Measurements from ENCODE around the gene HPS4. TPM values are rescaled to one million over a fixed set of nuclear protein-coding genes. Genes with fewer than 3 reads are reported as not detected.
A peak's percentile ranks its signal among the peaks of the same experiment; 100 is the strongest.

The HPS4 gene
- total RNA-seq, 6 donors from 2014 or later, result 22.5 to 93.2 (median 34.2) TPM

GRCh38 chr22:26516503-26516902 lies 32.9 kb upstream of the HPS4 start:
- no peak overlapping the region for H3K27ac ChIP-seq
- WGBS, 2 donors, result 56 to 67% methylated on average over 1 of the region's 1 CpG
- peaks cover 9 to 22% (median 12%) of the 10 kb centered on the region in 4 donors for H3K4me1 ChIP-seq
- H3K4me3 ChIP-seq, result no peak overlapping the region
- H3K9me3 ChIP-seq, result no peaks in the 10 kb centered on the region
- DNase-seq (no peak), ATAC-seq (ENCODE audit: low FRiP score in 2 of 2) (no peak)
- no peaks in the 10 kb centered on the region for H3K36me3 ChIP-seq
- no peak for TF ChIP-seq POLR2A (IDR thresholded peaks at IDR 0.05)
- TF ChIP-seq POLR2AphosphoS5 (IDR thresholded peaks at IDR 0.05), result no peak
- no peak for TF ChIP-seq EP300 (IDR thresholded peaks at IDR 0.05)
- TF ChIP-seq, protein P1, sequence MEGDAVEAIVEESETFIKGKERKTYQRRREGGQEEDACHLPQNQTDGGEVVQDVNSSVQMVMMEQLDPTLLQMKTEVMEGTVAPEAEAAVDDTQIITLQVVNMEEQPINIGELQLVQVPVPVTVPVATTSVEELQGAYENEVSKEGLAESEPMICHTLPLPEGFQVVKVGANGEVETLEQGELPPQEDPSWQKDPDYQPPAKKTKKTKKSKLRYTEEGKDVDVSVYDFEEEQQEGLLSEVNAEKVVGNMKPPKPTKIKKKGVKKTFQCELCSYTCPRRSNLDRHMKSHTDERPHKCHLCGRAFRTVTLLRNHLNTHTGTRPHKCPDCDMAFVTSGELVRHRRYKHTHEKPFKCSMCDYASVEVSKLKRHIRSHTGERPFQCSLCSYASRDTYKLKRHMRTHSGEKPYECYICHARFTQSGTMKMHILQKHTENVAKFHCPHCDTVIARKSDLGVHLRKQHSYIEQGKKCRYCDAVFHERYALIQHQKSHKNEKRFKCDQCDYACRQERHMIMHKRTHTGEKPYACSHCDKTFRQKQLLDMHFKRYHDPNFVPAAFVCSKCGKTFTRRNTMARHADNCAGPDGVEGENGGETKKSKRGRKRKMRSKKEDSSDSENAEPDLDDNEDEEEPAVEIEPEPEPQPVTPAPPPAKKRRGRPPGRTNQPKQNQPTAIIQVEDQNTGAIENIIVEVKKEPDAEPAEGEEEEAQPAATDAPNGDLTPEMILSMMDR (IDR thresholded peaks at IDR 0.05), result no peak
- H3K27me3 ChIP-seq, result no peaks in the 10 kb centered on the region

- DNase-seq (no peak), ATAC-seq (ENCODE audit: low FRiP score in 2 of 2) (no peak)
- Histone ChIP-seq H3K36me3 (no peaks in the 10 kb centered on the region), H3K4me1 (peaks cover 15 to 27% (median 16%) of the 10 kb centered on the region in 4 donors), H3K9me3 (no peaks in the 10 kb centered on the region), H3K27ac (no peak overlapping the region), H3K27me3 (no peaks in the 10 kb centered on the region), H3K4me3 (no peak overlapping the region)
- TF ChIP-seq EP300 (IDR thresholded peaks at IDR 0.05), result no peak
- WGBS, 2 donors, result 91% methylated on average over 3 of the region's 3 CpGs
These were observed 32.3 kb upstream of the HPS4 start for GRCh38 chr22:26515931-26516330.

DNA sequence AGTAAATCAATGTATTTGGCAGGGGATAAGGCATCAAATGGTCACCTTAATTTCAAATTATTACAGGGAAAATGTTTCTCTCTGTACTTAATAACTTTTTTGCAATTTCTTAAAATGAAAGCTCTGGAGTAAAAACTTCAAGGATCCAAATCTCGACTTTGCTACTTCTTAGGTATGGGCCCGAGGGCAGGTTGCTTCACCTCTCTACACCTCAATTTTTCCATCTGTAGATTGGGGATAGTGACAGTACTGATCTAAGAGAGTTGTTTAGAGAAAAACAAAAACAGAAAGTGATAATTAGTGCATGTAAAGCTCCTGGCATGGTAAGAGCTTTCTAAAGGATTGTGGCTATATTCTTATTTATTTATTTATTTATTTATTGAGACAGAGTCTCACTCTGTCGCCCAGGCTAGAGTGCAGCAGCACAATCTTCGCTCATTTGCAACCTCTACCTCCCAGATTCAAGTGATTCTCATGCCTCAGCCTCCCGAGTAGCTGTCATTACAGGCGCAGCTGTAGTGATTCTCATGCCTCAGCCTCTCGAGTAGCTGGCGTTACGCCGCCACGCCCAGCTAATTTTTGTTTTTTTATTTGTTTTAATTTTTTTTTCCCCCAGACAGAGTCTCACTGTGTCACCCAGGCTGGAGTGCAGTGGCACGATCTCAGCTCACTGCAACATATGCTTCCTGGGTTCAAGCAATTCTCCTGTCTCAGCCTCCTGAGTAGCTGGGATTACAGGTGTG lies 31.0 kb upstream of the HPS4 start:
- DNase-seq (no peak), ATAC-seq (ENCODE audit: low FRiP score in 2 of 2) (no peak)
- no peak for TF ChIP-seq POLR2A (IDR thresholded peaks at IDR 0.05)
- TF ChIP-seq POLR2AphosphoS5 (IDR thresholded peaks at IDR 0.05), result no peak
- no peak for TF ChIP-seq EP300 (IDR thresholded peaks at IDR 0.05)
- TF ChIP-seq, protein P1 (IDR thresholded peaks at IDR 0.05), result no peak
- peaks cover 2 to 9% (median 6%) of the 10 kb centered on the region in 4 donors for H3K36me3 ChIP-seq
- WGBS, 2 donors, result 92 to 93% methylated on average over 12 of the region's 12 CpGs
- H3K4me3 ChIP-seq, result no peak overlapping the region
- H3K9me3 ChIP-seq, result no peaks in the 10 kb centered on the region
- H3K27me3 ChIP-seq, result no peaks in the 10 kb centered on the region
- peaks cover 18 to 32% (median 19%) of the 10 kb centered on the region in 4 donors for H3K4me1 ChIP-seq
- no peak overlapping the region for H3K27ac ChIP-seq

- 55 to 57% methylated on average over 1 of the region's 1 CpG for WGBS, 2 donors
- H3K27me3 ChIP-seq, result no peaks in the 10 kb centered on the region
These were observed 30.3 kb upstream of the HPS4 start for GRCh38 chr22:26513838-26514237.

DNA sequence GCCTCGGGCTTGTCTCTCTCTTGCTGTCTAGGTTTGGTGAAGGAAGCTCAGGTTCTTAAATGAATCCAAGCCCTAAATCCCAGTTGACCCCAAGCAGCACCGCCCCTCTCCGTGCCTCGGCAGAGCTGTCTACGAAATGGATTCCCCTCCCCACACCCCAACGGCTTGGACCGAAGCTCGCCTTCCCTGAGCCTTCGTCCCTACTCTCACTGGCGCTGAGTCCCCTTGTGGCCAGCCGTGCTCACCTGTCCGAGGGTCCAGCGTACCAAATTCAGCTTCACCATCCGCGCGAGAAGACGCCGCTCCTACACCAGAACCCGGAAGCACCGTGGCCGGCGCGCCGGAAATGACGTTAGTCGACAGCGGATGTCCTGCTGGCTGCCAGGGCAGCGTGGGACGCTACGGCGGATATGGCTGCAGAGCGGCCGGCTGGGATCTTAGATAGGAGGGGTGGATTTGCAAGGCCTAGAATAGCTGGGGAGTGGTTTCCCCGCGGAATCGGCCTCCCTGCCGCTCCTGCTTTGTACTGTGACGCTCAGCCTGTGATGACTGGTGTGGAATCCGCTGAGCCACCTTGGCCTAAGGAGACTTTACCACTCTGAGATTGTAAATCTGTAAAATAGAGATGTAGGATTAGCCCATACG lies 28.7 kb upstream of the HPS4 start, which contains the start of gene TFIP11:
TFIP11 (minus strand) TSS at position 325 of the 645 bp plus-strand sequence. CDS start 2,201 bp downstream, outside the sequence.
- DNase-seq, result peak; percentile 96 to 99
- Histone ChIP-seq H3K4me3 (peak within 1 kb of the TSS; percentile 74 to 95 (median 84)), H3K4me1 (peaks cover 18 to 32% (median 19%) of the 10 kb centered on the region in 4 donors), H3K27ac (peak within 1 kb of the TSS; percentile 75 to 87 (median 85)), H3K27me3 (no peaks in the 10 kb centered on the region), H3K9me3 (no peaks in the 10 kb centered on the region), H3K36me3 (peaks cover 8 to 32% (median 27%) of the 10 kb centered on the region in 4 donors)
- WGBS, 2 donors, result 0% methylated on average over 25 to 39 of the region's 40 CpGs
- TF ChIP-seq, protein P1 (IDR thresholded peaks at IDR 0.05), result peak in 4 of 6 experiments; percentile 14 to 34 (median 30)
- TF ChIP-seq EP300 (IDR thresholded peaks at IDR 0.05) (peak in 1 of 4 donors; percentile 86), POLR2AphosphoS5 (IDR thresholded peaks at IDR 0.05) (peak; percentile 97 to 98), POLR2A (IDR thresholded peaks at IDR 0.05) (peak in 3 of 4 donors; percentile 34 to 81 (median 39))
- peak; percentile 95 to 99 for ATAC-seq (ENCODE audit: low FRiP score in 2 of 2)

More at GRCh38 chr22:26513838-26514237, 30.3 kb upstream of the HPS4 start:
- ATAC-seq (ENCODE audit: low FRiP score in 2 of 2), result no peak
- TF ChIP-seq EP300 (IDR thresholded peaks at IDR 0.05) (no peak), POLR2AphosphoS5 (IDR thresholded peaks at IDR 0.05) (no peak)
- TF ChIP-seq, protein P1 (IDR thresholded peaks at IDR 0.05), result no peak
- Histone ChIP-seq H3K9me3 (no peaks in the 10 kb centered on the region), H3K4me1 (peaks cover 18 to 32% (median 19%) of the 10 kb centered on the region in 4 donors), H3K36me3 (peaks cover 6 to 17% (median 13%) of the 10 kb centered on the region in 4 donors), H3K4me3 (no peak overlapping the region), H3K27ac (no peak overlapping the region)
- DNase-seq, result no peak
